PFSK-1 (cell line): ENCODE data around the gene SCAF1.

ENCODE experiments used
- FOXP2 ChIP-seq: optimal IDR thresholded peaks from 2 replicates; pipeline ENCODE3; 2011; ENCODE audit warnings: borderline replicate concordance, control low read depth, inconsistent platforms; ENCODE audit not compliant: insufficient read depth; ENCODE audit errors: extremely low read length, extremely low read depth
- POLR2AphosphoS5 ChIP-seq: IDR thresholded peaks from 2 replicates; pipeline ENCODE4 v1.6.1; 2012; ENCODE audit warnings: low read depth, mild to moderate bottlenecking, control low read depth, low read length, moderate library complexity
- SIN3A ChIP-seq: IDR thresholded peaks from 2 replicates; pipeline ENCODE4 v1.6.1; 2012; ENCODE audit warnings: mild to moderate bottlenecking, low read length, moderate library complexity, borderline replicate concordance; ENCODE audit not compliant: insufficient read depth
- TAF1 ChIP-seq: IDR thresholded peaks from 2 replicates; pipeline ENCODE4 v1.6.1; 2012; ENCODE audit warnings: low read length, control low read depth, borderline replicate concordance; ENCODE audit not compliant: insufficient read depth
- TF ChIP-seq, protein P1 (sequence below), 2 experiments: IDR thresholded peaks; 2 replicates each; pipeline versions ENCODE4 v1.6.1 to v1.8.0; 2011 to 2012; ENCODE audit warnings: low read depth in 2 of 2, low read length in 2 of 2, control low read depth in 1 of 2, inconsistent platforms in 1 of 2, mild to moderate bottlenecking in 1 of 2, moderate library complexity in 1 of 2; ENCODE audit not compliant: insufficient read depth in 1 of 2

Gene SCAF1

DNA sequence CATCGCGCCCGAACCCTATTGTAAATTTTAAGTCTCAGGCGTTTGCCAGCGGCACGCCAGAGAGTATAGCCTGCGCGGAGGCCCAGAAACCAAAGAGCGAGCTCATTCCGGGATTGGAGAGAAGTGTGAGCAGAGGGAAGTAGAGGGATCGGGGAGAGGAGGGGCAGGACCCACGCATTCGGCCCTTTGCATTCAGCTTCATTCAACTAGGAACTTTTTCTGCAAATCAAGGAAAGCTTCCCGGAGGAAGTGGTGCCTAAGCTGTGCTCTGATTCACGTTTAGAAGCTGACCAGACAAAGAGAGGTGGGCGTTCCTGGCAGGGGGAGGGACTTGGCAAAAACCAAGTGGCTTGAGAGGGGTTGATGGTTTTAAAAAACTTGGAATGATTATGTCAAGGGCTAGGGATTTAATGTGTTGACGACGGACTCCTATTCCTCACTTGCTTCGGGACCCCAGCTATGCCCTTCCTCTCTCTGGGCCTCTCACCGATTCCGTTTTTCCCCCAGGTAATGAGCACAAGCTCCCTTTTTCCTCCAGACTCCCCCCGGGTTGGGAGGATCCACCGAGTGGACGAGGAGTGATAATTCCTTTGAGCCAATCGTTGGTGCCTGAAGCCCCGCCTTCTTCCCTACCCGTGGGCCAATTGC lies 34.3 kb downstream of the SCAF1 start:
- TF ChIP-seq TAF1 (0 out of 2 replicates have a peak, but pooled peaks have one; percentile 37), POLR2AphosphoS5 (peak; percentile 55; the same call in 1 of the 2 replicates), SIN3A (no peak), FOXP2 (no peak)
- TF ChIP-seq, protein P1, sequence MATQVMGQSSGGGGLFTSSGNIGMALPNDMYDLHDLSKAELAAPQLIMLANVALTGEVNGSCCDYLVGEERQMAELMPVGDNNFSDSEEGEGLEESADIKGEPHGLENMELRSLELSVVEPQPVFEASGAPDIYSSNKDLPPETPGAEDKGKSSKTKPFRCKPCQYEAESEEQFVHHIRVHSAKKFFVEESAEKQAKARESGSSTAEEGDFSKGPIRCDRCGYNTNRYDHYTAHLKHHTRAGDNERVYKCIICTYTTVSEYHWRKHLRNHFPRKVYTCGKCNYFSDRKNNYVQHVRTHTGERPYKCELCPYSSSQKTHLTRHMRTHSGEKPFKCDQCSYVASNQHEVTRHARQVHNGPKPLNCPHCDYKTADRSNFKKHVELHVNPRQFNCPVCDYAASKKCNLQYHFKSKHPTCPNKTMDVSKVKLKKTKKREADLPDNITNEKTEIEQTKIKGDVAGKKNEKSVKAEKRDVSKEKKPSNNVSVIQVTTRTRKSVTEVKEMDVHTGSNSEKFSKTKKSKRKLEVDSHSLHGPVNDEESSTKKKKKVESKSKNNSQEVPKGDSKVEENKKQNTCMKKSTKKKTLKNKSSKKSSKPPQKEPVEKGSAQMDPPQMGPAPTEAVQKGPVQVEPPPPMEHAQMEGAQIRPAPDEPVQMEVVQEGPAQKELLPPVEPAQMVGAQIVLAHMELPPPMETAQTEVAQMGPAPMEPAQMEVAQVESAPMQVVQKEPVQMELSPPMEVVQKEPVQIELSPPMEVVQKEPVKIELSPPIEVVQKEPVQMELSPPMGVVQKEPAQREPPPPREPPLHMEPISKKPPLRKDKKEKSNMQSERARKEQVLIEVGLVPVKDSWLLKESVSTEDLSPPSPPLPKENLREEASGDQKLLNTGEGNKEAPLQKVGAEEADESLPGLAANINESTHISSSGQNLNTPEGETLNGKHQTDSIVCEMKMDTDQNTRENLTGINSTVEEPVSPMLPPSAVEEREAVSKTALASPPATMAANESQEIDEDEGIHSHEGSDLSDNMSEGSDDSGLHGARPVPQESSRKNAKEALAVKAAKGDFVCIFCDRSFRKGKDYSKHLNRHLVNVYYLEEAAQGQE (IDR thresholded peaks at IDR 0.05; ENCODE audit: insufficient read depth in 1 of 2, low read depth in 2 of 2, low read length in 2 of 2): no peak; a peak in 1 of 4 replicates

DNA sequence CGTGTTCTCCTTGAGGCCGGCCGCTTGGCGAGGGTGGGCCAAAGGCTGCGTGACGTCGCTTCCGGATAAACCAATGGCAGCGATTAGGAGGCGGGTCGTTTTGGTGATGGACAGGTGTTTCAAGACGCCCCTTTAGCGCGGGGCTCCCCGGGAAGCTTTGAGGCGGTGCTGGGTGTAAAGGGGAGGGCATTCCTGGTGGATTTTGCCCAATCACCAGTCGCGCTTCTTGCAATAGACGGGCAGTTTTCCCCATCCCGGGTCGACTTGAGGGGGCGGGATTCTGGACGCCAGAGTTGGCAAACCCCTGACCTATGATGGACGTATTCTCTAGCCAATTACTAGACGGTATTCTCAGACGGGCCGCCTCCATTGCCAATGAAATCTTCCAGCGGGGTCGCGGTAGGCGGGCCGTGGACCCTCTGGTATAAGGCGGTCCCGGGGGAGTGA lies 34.8 kb downstream of the SCAF1 start:
- TF ChIP-seq FOXP2 (peak; percentile 49), TAF1 (no peak), SIN3A (no peak), POLR2AphosphoS5 (no peak)
- TF ChIP-seq, protein P1 (IDR thresholded peaks at IDR 0.05; ENCODE audit: insufficient read depth in 1 of 2, low read depth in 2 of 2, low read length in 2 of 2): no peak

DNA sequence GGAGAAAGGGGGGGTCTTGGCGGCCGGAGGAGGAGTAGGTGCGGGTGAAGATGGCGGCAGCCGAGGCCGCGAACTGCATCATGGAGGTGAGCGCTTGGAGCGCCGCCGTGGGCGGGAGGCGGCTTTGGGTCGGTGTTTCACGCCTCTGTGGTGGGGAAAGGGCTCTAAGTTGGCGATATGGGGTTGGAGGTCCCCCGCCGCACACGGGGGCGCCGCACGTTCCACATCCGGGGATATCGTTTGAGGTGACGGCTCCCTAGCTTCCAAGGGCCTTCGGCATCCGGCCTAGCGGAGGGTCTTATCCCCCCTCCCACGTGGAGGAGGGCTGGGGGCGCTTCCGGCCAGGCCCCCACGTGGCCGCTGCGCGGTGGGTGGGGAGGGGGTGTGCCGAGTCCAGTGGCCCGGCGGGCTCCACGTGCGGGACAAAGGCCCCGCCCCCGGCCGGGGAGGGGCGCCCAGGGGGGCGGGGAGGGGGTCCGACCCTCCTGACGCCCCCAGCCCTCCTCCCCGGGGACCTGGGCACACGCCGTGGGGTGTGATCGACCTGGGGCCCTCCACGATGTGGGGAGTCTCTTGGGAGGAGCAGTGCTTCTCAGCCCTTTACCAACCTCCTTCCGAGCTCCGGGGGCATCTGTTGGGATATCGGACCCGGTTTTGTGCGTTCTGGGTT lies 35.4 kb downstream of the SCAF1 start, which contains the start of gene PRMT1:
TSS of gene PRMT1 (plus strand) at position 41 of the 670 bp plus-strand sequence. CDS start at position 51, 10 bp downstream.
- TF ChIP-seq SIN3A: peak; percentile 68; the same call in 1 of the 2 replicates
- TF ChIP-seq, protein P1 (IDR thresholded peaks at IDR 0.05; ENCODE audit: insufficient read depth in 1 of 2, low read depth in 2 of 2, low read length in 2 of 2): 0 out of 4 replicates have a peak, but pooled peaks of 1 of the 2 experiments have one; percentile 26
- TF ChIP-seq TAF1: peak; percentile 90
- TF ChIP-seq POLR2AphosphoS5: peak; percentile 83
- peak; percentile 8 for TF ChIP-seq FOXP2

DNA sequence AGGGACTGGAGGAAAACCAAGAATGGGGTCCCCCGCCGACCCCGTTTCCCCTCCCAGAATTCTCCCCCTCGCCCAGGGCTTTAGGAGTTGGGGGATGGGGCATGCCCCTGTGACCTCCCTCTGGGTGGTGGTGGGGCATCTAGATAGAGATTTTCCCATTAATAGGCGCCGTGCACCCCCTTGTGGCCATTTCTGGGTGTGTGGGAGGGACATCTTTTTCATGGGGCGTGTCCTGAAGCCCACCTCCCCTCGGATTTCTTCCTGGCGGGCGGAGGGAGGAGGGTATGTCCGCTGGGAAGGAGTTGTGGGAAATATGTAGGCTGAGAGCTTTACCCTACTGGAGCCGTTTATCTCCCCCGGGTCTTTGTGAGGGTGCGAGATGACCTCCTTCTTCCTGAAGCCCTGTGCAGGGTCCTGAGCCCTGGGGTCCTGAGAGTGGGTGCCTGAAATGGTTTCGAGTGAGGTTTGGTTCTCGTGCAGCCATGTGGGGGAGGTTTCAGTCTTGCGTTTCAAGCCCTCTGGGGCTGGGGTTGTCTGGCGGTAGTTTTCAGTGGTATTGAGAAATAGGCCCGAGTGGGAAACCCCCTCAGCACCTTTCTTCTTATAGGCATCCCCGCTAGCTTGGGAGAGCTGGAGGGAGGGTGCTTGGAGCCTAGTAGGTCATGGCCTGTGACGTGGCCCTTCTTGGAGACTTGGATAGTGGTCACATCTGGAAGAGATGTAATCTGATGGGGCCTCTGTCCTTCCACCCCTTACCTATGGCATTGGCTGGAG lies 36.1 kb downstream of the SCAF1 start:
- no peak for TF ChIP-seq SIN3A

DNA sequence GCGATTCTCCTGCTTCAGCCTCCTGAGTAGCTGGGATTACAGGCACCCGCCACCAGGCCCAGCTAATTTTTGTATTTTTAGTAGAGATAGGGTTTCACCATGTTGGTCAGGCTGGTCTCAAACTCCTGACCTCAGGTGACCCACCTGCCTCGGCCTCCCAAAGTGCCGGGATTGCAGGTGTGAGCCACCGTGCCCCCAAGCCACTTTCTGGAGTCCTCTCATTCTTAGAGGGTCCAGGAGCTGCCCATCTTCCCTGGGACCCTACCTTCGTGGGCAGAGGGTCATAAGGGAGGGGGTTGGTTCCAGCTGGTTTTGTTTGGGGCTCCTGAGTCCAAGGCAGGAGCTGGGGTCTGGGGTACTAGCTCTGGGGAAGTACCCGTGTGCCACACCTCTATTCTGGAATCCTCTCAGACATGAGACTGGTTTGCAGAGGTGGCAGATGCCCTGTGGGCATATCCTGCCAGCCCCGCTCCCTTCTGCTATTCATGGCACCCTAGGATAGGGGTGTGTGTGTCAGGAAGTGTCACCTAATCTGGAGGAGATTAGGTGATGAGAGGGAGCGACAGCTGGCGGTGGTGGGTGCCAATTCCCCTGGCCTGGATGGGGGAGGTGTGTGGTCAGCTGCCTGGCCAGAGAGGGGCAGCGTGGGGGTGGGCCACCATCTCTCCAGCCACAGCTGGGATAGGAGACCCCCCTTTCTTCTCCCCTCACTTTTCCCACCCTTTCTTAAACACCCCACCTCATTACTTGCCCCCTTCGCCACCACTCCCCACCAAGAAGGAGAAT lies 37.2 kb downstream of the SCAF1 start:
- TF ChIP-seq, protein P1 (IDR thresholded peaks at IDR 0.05; ENCODE audit: insufficient read depth in 1 of 2, low read depth in 2 of 2, low read length in 2 of 2): no peak
- TF ChIP-seq SIN3A (no peak), POLR2AphosphoS5 (no peak), TAF1 (no peak), FOXP2 (no peak)
